HG03103 (cell line): ENCODE measurements around the gene CASKIN2.

Experiments
- ATAC-seq: cut with Tn5 transposase; IDR thresholded peaks from one replicate; pipeline ENCODE4 v1.9.1; 2021; ENCODE audit warnings: low read depth; ENCODE audit not compliant: unreplicated experiment

Gene CASKIN2

GRCh38 chr17:75507733-75508719 lies 7.3 kb downstream of the CASKIN2 start:
- ATAC-seq, result no peak

DNA sequence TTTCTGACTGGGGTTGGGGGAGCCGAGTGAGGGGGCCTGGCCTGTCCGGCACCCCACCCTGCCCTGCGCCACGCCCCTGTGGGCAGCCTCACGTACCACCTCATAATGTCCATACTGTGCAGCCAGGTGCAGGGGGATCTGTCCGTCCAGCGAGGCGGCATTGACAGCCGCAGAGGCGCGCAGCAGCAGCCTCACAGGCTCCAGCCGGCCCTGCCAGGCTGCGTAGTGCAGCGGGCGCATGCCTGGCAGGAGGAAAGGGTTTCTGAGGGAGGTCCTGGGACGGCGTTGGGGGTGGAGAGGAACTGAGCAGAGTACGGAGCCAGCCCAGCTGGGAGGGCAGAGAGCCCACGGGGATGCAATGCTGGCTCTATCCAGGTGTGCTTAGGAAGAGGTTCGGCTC lies 8.4 kb downstream of the CASKIN2 start:
- no peak for ATAC-seq

- no peak for ATAC-seq
Observed at GRCh38 chr17:75506134-75506533, 9.2 kb downstream of the CASKIN2 start.

GRCh38 chr17:75505640-75506039 lies 9.7 kb downstream of the CASKIN2 start:
- ATAC-seq, result no peak

GRCh38 chr17:75505152-75505409 lies 10.3 kb downstream of the CASKIN2 start:
- no peak for ATAC-seq

- ATAC-seq, result no peak
Observed at GRCh38 chr17:75504347-75505151, 10.8 kb downstream of the CASKIN2 start.

GRCh38 chr17:75503976-75504346 lies 11.4 kb downstream of the CASKIN2 start:
- no peak for ATAC-seq

- no peak for ATAC-seq
Observed at GRCh38 chr17:75503337-75503950, 11.9 kb downstream of the CASKIN2 start.

DNA sequence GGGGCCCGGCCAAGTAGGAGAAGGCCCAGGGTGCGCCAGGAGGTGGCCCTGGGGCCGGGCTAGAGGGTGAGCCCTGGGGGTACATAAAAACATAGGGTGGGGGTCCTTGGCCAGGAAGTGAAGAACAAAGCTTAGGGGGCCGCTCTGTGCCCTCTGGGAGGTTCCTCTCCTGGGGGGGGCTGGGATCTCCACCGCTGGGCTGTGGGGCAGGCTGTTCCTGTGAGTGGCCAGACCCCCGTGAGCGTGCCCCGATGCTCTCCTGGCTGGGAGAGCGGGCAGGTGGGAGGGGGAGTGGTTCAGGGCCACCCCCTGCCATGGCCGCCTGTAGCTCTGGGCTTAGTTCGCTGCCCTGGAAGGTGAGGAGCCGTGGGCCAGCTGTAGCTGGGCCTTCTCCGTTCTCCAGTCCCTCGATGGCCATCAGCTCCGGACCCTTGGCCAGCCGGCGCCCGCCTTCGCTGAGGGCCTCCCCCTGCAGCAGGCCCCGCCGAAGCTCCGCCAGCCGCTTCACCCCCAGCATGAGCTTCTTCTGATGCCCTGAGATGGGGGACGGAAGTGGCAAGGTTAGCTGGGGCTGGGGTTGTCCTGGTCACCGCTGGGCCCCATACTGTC lies 12.5 kb downstream of the CASKIN2 start:
- no peak for ATAC-seq

DNA sequence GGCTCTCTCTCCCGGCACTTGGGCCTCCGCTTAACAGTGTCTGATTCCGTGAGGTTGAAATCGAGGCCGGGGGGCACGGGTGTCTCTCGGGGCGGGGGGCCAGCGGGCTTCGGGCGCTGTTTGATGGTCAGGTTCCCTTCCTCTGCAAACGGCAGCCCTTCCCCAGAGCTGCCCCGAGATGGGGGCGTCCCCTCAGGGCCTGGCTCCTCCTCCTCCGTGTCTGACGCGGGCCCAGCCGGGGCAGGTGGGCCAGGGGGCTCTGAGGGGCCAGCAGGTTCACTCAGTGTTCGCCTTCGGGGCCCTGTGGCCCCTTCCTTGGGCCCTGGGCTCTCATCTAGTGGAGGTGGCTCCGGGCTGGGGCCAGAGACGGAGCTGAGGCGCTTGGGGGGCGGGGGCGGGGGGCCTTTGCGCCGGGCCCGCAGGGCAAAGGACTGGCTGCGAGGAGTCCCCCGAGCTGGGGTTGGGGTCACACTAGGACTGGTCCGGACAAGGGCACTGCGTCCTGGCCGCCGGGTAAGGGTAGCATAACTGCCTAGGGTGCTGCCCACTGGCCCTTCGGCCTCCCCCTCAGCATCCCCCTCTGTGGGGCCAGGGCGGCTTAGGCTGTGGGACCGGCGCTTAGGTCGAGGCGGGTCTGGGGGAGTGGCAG lies 13.1 kb downstream of the CASKIN2 start:
- no peak for ATAC-seq

DNA sequence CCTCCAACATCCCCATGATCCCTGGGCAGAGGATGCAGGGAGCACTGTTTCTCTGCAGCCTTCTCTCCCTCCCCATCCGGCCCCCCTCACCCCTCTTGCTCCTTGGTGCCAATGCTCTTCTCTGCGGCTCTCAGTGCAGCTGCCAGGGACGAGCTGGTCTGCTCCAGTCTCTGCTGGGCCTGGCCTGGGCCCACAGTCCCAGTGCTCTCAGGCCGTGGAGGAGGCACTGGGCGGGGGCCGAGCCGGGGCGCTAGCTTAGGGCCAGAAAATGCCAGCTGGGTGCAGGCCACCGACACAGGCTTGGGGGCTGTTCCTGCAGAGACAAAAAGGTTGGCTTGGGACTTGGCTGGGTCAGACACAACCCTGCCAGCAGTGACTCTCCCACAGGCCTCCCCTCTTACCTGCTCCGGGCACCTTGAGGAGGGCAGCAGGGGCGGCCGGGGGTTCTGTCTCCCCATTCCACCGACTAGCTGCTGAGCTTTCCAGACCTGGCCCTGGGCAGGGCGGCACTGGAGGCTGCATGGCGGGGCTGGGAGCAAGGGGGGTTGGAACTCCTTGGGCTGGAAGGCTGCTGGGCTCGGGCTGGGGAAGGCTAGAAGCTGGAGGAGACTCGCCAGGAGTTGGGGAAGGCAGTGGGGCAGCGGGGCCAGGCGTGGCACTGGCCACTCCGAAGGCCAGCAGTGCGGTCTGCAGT lies 13.8 kb downstream of the CASKIN2 start:
- ATAC-seq, result no peak

GRCh38 chr17:75500419-75501216 lies 14.7 kb downstream of the CASKIN2 start:
- ATAC-seq, result no peak

DNA sequence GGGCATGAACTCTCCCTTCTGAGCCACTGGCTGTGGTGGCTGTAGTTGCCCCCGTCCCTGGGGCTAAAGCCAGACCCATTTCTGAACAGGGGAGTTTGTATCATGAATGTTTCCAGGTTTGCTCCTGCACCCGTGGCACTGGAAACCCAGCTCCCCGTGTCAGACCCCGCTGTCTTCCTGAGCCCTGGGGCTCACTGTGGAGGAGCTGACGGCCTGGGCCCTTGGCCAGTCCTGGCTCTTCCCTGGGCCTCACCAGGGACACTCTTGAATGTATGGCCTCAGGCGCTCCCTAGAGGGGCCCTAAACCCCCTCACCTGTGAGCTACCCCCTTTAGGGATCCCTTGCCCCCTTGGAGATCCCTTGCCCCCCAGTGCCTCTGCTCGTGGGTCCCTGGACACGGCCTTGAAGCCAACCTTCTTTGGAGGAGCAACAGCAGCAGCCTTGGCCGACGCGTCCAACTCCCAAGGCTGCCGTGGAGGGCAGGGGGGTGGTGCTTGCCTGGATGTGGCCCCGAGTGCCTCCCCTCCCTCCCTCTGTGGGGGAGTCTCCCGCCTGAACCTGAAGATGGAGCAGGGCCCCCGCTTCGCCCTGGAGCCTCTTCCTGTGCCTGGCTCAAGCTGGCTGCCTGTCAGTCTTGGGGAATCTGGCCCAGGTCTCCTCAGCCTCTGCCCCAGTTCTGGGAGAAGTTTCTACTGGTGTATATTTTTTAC lies 15.9 kb downstream of the CASKIN2 start:
- no peak for ATAC-seq

DNA sequence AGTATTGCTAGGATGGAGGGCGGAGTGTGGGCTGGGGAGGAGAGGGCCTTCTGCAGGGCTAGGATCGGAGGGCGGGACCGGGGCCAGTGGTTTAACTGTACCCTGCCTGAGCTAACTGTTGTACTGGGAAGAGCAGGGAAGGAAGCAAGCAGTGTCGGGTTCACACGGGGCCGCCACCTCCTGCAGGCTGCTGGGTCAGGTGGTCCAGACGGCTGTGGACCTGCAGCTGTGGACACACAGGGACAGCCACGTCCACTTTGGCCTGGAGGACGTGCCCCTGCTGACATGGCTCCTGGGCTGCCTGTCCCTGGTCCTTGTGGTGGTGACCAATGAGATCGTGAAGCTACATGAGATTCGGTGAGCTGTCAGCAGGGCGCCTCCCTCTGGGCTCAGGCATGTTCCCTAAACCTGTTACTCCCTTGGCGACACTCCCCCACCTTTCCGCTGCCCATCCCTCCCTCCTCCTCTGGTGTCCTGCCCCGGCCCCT lies 16.6 kb downstream of the CASKIN2 start:
- ATAC-seq, result no peak

- no peak for ATAC-seq
Observed at GRCh38 chr17:75498039-75498725, 17.2 kb downstream of the CASKIN2 start.

- ATAC-seq, result no peak
Observed at GRCh38 chr17:75496005-75496404, 19.3 kb downstream of the CASKIN2 start.

GRCh38 chr17:75494326-75494877 lies 20.9 kb downstream of the CASKIN2 start:
- ATAC-seq, result no peak
